ENCODE measurements around the gene FCN2. TPM values are rescaled to one million over a fixed set of nuclear protein-coding genes. Genes with fewer than 3 reads are reported as not detected.

The FCN2 gene
- total and polyA plus RNA-seq, 9 of the 15 experiments (the other 6 are each of a cell fraction or from before 2014, with no cell fraction given) = not detected

GRCh38 chr9:134935056-134935640 is 54.5 kb downstream of the FCN2 start:
- DNase-seq (ENCODE audit: extremely low read depth in 1 of 4, low spot score in 3 of 4) (no peak), ATAC-seq (no peak), FAIRE-seq (no peak)
- CTCF ChIA-PET (ENCODE audit: low intra/inter-chr PET ratio) = no interaction called here
- no peaks in the 10 kb centered on the region for H3K36me3 ChIP-seq (ENCODE audit: control insufficient read depth, insufficient read depth, low read length)
- in situ Hi-C loops (cut with MboI) = no loop called here
- intact Hi-C loops (cut with micrococcal nuclease) = no loop called here
- peaks cover 9 to 74% of the 10 kb centered on the region in 2 experiments for H3K27me3 ChIP-seq (ENCODE audit: control insufficient read depth in 2 of 2, insufficient read depth in 2 of 2, low read length in 2 of 2)
- H3K79me2 ChIP-seq (ENCODE audit: control insufficient read depth, insufficient read depth, low read length) = no peaks in the 10 kb centered on the region
- under 1% methylated on average over 17 of the region's 17 CpGs for WGBS (ENCODE audit: insufficient coverage, low coverage, missing lambda C conversion rate)
- BruUV-seq (replicated peaks) = no TSS peak
- H3K4me1 ChIP-seq (replicated peaks in 1 of 2; ENCODE audit: control insufficient read depth in 2 of 2, insufficient read depth in 2 of 2, low read length in 2 of 2) = no peaks in the 10 kb centered on the region
- H3K4me2 ChIP-seq (ENCODE audit: insufficient read depth, low read length) = no peak overlapping the region
- no peak overlapping the region for H3K27ac ChIP-seq (ENCODE audit: extremely low read depth, low read depth, low read length)
- no peak overlapping the region for H2AFZ ChIP-seq (ENCODE audit: low read depth, low read length)
- POLR2A ChIA-PET = no interaction called here
- H3K9me1 ChIP-seq (ENCODE audit: control insufficient read depth, insufficient read depth, low read length) = no peaks in the 10 kb centered on the region
- no peak for TF ChIP-seq HEY1 (CRISPR knock-in tag; IDR thresholded peaks at IDR 0.05; ENCODE audit: borderline replicate concordance)
- TF ChIP-seq ZNF146 (CRISPR knock-in tag; IDR thresholded peaks at IDR 0.05; ENCODE audit: unreplicated experiment) = no peak
- no peak for TF ChIP-seq ATF2 (CRISPR knock-in tag; IDR thresholded peaks at IDR 0.05)
- no peak for TF ChIP-seq DIDO1 (tag; IDR thresholded peaks at IDR 0.05; ENCODE audit: low read depth)
- TF ChIP-seq SMAD2 (IDR thresholded peaks at IDR 0.05; ENCODE audit: low read depth, low read length) = no peak
- peaks cover 16% of the 10 kb centered on the region for H4K20me1 ChIP-seq (replicated peaks; ENCODE audit: control insufficient read depth, insufficient read depth, low read length)
- H3K4me3 ChIP-seq = no peak overlapping the region
- H3K9me3 ChIP-seq (replicated peaks; ENCODE audit: control insufficient read depth, insufficient read depth, low read depth, low read length) = no peaks in the 10 kb centered on the region
- H3K9ac ChIP-seq (ENCODE audit: insufficient read depth in 1 of 2, low read depth in 2 of 2, low read length in 2 of 2) = no peak overlapping the region

Measured in K562 (cell line).